ENCODE data around the gene SLC25A10. TPM values are rescaled to one million over a fixed set of nuclear protein-coding genes. Genes with fewer than 3 reads are reported as not detected.
"Not testable (repeated sequence)": the region's sequence is repeated elsewhere in the genome, so short reads cannot be mapped to it uniquely, and the experiment has no call there.

Gene SLC25A10
- 33.1 TPM for total RNA-seq

GRCh38 chr17:81711814-81712467 is at the start of gene SLC25A10:
Gene SLC25A10 (plus strand): TSS chr17:81712284. CDS start chr17:81712427, 143 bp downstream.
- peak; percentile 73 for DNase-seq (ENCODE audit: low spot score)

GRCh38 chr17:81664051-81664470 is 48.0 kb upstream of the SLC25A10 start:
- DNase-seq (ENCODE audit: low spot score) = no peak

GRCh38 chr17:81665205-81666091 is 46.6 kb upstream of the SLC25A10 start:
- DNase-seq (ENCODE audit: low spot score) = no peak

GRCh38 chr17:81666092-81666341 is 46.1 kb upstream of the SLC25A10 start:
- DNase-seq (ENCODE audit: low spot score) = no peak

GRCh38 chr17:81666342-81667191 is 45.5 kb upstream of the SLC25A10 start, which contains the start of the genes CCDC137 and OXLD1:
Gene CCDC137 (plus strand): TSS chr17:81666737. CDS start chr17:81666767, 30 bp downstream.
Gene OXLD1 (minus strand): TSS chr17:81666605. CDS start chr17:81666577, 28 bp downstream.
- DNase-seq (ENCODE audit: low spot score) = peak; percentile 97

GRCh38 chr17:81667754-81668153 is 44.3 kb upstream of the SLC25A10 start:
- DNase-seq (ENCODE audit: low spot score) = peak; percentile 64

- no peak for DNase-seq (ENCODE audit: low spot score)
These were observed 39.6 kb upstream of the SLC25A10 start for GRCh38 chr17:81672504-81672903.

GRCh38 chr17:81672954-81673353 is 39.1 kb upstream of the SLC25A10 start:
- DNase-seq (ENCODE audit: low spot score) = no peak

- DNase-seq (ENCODE audit: low spot score) = no peak
These were observed 38.4 kb upstream of the SLC25A10 start for GRCh38 chr17:81673561-81674258.

GRCh38 chr17:81675515-81676221 is 36.4 kb upstream of the SLC25A10 start:
- DNase-seq (ENCODE audit: low spot score) = not testable (repeated sequence)

- DNase-seq (ENCODE audit: low spot score) = no peak
These were observed 35.2 kb upstream of the SLC25A10 start for GRCh38 chr17:81676906-81677305.

GRCh38 chr17:81680150-81680549 is 31.9 kb upstream of the SLC25A10 start:
- no peak for DNase-seq (ENCODE audit: low spot score)

- no peak for DNase-seq (ENCODE audit: low spot score)
These were observed 30.4 kb upstream of the SLC25A10 start for GRCh38 chr17:81681672-81682071.

GRCh38 chr17:81682565-81683207 is 29.4 kb upstream of the SLC25A10 start:
- no peak for DNase-seq (ENCODE audit: low spot score)

- no peak for DNase-seq (ENCODE audit: low spot score)
These were observed 28.9 kb upstream of the SLC25A10 start for GRCh38 chr17:81683208-81683583.

- DNase-seq (ENCODE audit: low spot score) = peak; percentile 98
These were observed 28.3 kb upstream of the SLC25A10 start, which contains the start of the genes ARL16 and HGS for GRCh38 chr17:81683584-81684441. Gene ARL16 (minus strand): TSS chr17:81683797. CDS start chr17:81683753, 44 bp downstream. Gene HGS (plus strand): TSS chr17:81684011. CDS start chr17:81684067, 56 bp downstream.

GRCh38 chr17:81684442-81684911 is 27.6 kb upstream of the SLC25A10 start:
- no peak for DNase-seq (ENCODE audit: low spot score)

- no peak for DNase-seq (ENCODE audit: low spot score)
These were observed 27.0 kb upstream of the SLC25A10 start for GRCh38 chr17:81685108-81685507.

- DNase-seq (ENCODE audit: low spot score) = no peak
These were observed 25.5 kb upstream of the SLC25A10 start for GRCh38 chr17:81686614-81687013.

All from ureter (tissue), 1 donor.